GM10847 (cell line): ENCODE results near the gene HOXA3.

ENCODE experiments used
- POLR2A ChIP-seq: IDR thresholded peaks from 2 replicates; pipeline ENCODE4 v1.6.1; 2011; ENCODE audit not compliant: insufficient read length; ENCODE audit errors: extremely low read depth

The HOXA3 gene

GRCh38 chr7:27119412-27119911, 32.9 kb downstream of the HOXA3 start:
- no peak for TF ChIP-seq POLR2A

- TF ChIP-seq POLR2A, result no peak
Measured at GRCh38 chr7:27118580-27118979, 33.8 kb downstream of the HOXA3 start.

- no peak for TF ChIP-seq POLR2A
Measured at GRCh38 chr7:27117887-27118491, 34.4 kb downstream of the HOXA3 start.

- TF ChIP-seq POLR2A, result no peak
Measured at GRCh38 chr7:27116962-27117886, 35.2 kb downstream of the HOXA3 start.

- TF ChIP-seq POLR2A, result no peak
Measured at GRCh38 chr7:27116031-27116961, 36.1 kb downstream of the HOXA3 start.

- no peak for TF ChIP-seq POLR2A
Measured at GRCh38 chr7:27115221-27116026, 37.0 kb downstream of the HOXA3 start.

GRCh38 chr7:27114881-27115220, 37.5 kb downstream of the HOXA3 start:
- TF ChIP-seq POLR2A, result no peak

GRCh38 chr7:27113991-27114769, 38.2 kb downstream of the HOXA3 start:
- no peak for TF ChIP-seq POLR2A

- no peak for TF ChIP-seq POLR2A
Measured at GRCh38 chr7:27112955-27113949, 39.1 kb downstream of the HOXA3 start.

GRCh38 chr7:27112361-27112760, 40.0 kb downstream of the HOXA3 start:
- no peak for TF ChIP-seq POLR2A

- no peak for TF ChIP-seq POLR2A
Measured at GRCh38 chr7:27111751-27112277, 40.6 kb downstream of the HOXA3 start.

- TF ChIP-seq POLR2A, result no peak
Measured at GRCh38 chr7:27111042-27111750, 41.2 kb downstream of the HOXA3 start.
